DMS 273 treated with DMSO at 0.1 percent for 48 hours (cell line): ENCODE results near the gene PRSS36.
"Not testable (repeated sequence)": the region's sequence is repeated elsewhere in the genome, so short reads cannot be mapped to it uniquely, and the experiment has no call there.

Source experiments
- DNase-seq: peaks from one replicate; lab custom pipeline; 2025; lab: John Stamatoyannopoulos, UW

The PRSS36 gene

DNA sequence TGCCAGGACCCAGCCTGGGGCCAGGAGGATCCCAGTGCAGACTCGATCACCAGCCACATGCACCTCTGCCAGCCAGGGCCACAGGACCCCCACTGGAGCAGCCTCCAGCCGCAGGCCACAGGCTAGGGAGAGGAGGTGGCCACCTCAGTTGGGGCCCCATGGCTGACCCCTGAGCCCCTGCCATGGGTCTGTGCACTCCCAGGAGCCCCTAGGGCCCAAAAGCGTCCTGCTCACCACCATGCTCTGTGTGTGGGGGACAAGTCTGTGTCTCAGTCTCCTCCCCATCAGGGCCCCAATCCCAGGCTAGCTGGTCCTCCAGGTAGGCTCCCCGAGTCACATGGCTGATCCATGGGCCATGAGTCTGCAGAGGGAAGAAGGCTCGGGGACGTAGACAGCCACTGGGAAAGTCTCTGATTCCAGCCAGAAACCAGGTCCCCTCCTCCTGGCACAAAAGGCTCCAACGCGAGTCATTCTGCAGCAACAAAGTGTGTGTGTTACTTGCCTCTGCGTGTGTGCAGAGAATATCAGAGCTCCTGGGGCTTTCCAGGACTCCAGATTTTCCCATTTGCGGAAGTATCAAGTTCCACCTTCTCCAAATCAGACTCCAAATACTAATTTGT, 8.3 kb downstream of the PRSS36 start:
- peak; percentile 67 for DNase-seq

DNA sequence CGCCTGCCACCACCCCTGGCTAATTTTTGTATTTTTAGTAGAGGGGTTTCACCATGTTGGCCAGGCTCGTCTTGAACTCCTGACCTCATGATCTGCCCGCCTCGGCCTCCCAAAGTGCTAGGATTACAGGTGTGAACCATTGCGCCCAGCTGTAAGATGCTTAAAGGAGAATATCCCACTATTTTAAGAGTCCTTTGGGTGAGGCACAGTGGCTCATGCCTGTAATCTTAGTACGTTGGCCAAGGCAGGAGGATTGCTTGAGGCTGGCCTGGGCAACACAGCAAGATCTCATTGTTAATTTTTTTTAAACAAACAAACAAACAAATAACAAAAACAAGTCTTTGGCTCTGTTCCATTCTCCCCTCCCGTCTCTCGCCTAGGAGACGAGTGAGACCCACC, 8.8 kb downstream of the PRSS36 start:
- not testable (repeated sequence) for DNase-seq

DNA sequence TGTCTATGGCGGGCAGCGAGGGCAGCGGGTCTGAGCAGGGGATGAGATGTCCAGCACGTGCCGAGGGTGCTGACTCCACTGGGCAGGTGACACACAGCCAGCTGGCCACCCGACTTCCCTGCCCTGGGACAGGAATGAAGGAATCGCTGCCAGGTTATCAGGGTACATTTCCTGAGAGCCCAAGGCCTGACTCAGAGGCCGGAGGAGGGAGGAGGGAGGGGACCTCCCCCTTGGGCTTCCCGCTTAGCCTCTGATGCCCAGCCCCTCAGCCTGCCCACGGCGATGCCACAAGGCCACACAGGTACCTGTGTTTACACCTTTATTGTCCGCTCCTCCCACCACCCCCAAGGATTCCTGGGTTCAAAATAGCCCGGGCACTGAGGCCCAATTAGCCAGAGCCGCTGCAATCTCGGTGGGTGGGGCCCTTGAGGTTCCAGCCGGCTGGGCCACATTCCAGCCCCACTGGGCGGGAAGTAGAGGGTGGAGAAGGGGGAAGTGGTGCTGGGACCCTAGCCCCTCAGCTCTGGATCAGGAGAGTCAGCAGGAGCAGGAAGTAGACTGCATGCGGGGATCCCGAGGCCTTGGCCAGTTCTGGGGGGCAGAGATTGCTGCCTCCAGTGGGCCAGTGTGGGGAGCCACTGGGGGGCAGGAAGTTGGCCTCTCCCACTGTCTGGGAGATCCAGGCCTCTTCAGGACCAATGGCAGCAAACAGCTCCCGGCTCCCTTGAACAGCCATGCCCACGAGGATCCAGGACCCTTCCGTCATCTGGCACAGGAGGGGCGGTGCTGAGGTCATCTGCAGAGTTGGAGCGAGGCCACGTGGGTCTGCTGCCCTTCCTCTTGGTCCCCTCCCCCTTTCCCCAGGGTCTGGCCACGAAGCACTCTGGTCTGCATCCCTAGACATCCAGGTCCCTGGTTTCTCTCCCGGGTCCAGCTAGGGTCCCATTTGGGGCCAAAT, 11.0 kb downstream of the PRSS36 start:
- DNase-seq: no peak

DNA sequence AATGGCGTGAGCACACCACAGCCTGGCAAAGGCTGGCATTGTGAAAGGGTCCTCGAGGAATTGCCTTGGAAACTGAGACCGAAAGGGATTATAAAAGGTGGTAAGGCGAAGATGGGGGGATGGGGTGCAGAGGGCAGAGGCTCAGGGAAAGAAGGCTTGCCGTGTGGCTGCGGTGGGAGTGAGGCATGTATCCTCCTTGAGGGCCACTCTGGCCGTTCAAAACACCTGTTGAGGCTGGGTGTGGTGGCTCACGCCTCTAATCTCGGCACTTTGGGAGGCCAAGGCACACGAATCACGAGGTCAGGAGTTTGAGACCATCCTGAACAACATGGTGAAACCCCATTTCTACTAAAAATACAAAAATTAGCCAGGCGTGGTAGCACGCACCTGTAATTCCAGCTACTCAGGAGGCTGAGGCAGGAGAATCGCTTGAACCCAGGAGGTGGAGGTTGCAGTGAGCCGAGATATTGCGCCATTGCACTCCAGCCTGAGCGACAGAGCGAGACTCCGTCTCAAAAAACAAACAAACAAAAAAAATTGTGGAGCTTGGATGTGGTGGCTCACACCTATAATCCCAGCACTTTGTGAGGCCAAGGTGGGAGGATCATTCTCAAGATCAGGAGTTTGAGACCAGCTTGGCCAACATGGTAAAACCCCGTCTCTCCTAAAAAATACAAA, 12.9 kb downstream of the PRSS36 start:
- DNase-seq: not testable (repeated sequence)

DNA sequence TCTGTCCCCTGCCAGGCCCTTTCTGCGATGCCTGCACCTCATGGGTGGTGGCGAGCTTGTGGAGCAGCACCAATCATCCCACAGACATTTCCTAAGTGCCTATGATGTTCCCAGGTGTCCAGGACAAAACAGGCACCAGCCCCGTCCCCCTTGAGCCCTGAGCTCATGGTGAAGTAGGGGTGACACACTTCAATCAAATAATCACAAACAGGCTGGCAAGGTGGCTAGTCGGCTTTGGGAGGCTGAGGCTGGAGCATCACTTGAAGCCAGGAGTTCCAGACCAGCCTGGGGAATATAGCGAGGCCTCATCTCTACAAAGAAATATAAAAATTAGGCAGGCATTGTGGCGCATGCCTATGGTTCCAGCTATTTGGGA, 13.6 kb downstream of the PRSS36 start:
- no peak for DNase-seq

DNA sequence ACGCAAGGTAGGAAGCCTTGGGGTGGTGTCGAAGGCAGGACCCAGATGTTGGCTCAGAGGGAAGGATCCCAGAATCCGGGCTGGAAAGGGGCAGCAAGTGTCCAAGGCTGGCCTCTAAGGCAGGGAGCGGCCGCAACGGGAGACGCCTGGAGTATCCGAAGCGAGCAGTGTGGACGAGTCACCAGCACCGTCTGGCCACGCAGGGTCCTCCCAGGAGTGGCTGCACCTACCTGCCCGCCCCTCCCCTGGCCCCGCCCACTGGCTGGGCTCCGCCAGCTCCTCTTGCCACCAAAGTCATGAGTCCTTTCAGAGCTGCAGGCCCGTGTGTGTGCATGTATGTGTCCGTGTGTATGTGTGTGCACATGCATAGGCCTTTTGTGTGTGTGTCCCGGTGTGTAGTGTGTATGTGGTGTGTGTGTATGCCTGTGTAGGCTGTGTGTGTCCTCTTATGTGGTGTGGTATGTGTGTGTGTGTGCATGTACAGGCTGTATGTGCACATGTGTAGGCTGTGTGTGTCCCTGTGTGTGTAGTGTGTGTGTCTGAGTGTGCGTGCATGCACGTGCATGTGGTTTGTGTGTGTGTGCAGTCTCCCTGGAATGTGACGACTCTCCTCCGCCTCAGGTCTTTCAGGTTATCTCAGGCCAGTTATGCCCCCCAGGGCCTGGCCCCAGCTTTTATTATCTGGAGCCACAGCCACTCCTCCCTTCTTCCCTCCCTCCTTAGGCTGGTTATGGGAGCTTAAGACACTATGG, 14.2 kb downstream of the PRSS36 start, which contains the start of gene PRSS8:
Gene PRSS8, minus strand, starts transcription at position 193 of the 752 bp plus-strand sequence. CDS start 229 bp downstream, outside the sequence.
- no peak for DNase-seq

DNA sequence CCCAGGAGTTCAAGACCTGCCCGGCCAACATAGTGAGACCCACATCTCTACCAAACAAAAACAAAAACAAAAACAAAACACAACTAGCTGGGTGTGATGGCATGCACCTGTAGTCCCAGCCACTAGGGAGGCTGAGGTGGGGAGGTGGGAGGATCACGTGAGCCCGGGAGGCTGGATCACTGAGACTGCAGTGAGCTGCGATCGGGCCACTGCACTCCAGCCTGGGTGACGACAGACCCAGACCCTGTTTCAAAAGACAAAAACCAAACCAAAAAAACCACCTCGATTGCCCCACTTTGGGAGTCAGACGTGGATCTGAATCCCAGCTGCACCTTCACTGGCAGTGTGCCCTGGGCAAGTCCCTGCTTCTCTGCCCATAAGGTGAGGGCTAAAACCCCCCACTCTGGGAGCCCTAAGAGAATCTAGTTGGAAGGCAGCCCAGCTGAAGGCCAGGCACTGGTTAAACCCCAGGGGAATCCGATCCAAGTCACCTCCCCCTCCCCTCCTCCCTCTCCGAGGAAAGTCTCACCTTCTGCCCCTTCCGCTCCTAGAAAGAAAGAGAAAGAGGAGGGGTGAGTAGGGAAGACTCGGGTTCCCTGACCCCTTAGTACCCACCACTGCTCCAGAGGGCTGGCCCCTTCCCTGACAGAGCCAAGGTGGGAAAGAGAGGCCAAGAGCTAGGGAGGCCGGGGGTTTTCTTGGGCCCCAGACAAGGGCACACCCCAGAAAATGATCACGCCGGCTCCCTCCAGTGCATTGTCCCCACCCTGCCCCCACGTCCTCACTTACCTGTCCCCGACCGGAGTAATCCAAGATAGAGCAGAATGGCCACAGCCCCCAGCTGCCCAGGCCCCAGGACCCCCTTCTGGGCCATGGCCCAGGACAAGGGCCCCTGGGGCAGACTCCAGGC, 15.0 kb downstream of the PRSS36 start:
- peak; percentile 12 for DNase-seq

DNA sequence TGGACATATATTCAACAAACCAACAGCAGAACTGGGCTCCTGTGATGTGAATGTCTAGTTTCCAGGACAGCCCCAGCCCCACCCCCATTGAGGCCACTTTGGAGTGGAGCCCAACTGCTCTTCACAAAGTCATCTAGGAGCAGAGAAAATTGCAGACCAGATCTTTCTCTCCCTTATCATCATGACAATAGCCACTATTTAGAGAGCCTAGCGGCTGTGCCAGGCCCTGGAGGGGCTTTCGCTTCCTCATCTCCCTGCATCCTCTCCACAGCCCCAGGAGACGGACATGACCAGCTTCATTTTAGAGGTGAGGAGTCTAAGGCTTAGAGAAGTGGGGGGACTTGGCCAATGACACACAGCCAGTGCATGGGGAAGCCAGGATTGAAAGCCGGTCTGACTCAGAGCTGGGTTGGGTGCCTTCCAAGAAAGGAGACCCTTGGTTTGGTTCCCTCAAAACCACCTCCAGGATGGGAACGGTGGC, 15.7 kb downstream of the PRSS36 start:
- DNase-seq: no peak

DNA sequence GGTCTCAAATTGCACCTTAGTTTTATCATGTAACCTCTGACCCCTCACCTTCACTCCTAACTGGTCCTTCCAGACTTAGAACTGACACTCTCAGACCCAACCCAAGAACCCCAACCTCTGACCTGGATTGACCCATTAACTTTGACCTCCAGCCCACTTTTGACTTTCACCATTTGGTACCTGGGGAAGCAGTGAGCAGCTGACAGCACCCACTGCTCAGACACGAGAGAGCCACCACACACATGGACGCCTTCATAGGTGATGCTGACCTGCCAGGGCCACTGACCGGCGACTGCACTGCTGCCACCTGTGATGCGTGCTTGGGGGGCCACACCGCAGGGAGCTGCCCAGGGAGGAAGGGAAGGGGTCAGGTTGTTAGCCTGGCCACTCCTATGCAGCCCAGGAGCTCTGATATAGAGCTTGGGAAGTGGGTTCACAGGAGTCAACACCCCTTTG, 16.8 kb downstream of the PRSS36 start:
- DNase-seq: no peak

DNA sequence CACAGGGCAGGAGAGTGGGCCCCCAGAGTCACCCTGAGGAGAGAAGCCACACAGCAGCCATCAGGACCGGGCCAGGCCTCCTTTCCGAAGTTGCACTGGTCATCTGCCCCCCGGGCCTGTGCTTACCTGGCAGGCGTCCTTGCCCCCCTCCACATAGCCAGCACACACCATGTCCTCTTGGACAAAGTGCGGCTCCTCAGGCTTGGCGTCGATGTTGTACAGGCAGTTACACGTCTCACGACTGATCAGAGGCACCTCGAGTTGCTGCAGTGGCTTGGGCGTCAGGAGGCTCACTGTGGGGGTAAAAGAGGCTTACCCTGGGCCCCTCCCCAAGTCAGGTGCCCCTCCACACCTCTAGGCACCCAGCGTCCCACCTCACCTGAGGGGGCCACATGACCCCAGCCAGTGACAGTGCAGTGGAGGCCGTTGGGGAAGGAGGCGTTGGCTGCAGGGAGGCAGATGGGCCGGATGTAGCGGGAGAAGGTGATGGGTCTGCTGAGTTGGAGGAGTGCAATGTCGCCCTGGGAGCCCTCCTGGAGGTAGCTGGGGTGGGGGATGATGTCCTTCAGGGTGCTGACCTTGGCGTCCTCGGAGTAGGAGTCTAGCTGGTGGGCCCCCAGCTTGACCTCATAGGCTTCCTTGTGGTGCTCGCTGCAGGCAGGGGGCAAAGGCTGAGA, 17.4 kb downstream of the PRSS36 start:
- DNase-seq: no peak

DNA sequence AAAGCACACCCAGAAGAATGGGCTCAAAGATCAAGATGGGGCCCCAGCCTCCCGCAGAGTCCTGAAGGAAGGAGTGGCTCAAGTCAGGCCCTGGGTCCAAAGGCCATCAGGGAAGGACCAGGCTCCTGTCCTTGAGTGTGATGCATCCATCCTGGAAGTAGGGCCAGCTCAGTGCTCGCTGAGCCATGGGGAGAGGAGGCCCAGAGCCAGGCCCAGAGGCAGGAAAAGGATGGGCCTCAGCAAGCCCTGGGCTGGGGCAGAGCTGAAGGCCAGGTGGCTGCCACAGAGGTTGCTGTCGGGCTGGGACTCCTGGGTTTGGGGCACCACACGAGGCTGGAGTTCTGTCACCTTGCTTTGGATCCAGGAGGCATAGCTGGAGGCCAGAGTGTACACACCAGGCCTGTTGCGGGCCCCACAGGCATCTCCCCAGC, 18.0 kb downstream of the PRSS36 start:
- DNase-seq: no peak

DNA sequence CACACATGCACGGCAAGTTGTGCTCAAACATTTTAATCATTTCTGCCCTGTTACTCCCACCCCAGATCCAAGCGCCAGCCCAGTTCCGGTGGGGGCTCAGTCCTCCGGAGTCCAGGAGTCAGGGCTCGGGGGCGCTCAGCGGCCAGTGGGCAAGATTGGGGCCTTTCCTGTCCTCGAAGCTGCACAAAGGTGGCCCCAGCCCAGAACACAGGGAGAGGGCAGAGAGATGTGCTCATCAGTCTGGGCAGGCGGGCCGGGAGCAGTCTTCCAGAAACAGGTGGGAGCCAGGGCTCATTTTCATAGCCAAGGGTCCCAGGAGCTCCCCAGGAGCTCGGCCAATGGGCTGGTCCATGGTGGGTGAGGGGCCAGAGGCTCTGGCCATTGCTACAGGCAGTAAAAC, 18.4 kb downstream of the PRSS36 start:
- DNase-seq: no peak

DNA sequence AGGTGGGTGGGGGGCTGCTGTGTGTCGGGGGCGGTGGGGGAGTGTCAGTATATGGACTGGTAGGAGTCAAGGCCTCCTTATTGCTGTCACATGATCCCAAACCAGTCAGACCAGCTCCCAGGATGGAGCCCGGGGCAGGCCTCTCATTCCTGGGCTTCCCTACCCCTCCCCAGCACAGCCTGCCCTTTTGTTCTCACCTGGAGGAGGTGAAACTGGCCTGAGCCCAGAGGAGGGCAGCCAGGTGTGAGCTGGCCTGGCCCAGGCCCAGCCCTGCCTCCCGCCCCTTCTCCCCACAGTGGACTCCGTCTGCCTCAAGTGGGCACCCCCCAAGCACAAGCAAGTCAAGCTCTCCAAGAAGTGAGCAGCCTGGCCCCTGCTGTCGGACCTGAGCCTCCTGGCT, 19.0 kb downstream of the PRSS36 start:
- no peak for DNase-seq

DNA sequence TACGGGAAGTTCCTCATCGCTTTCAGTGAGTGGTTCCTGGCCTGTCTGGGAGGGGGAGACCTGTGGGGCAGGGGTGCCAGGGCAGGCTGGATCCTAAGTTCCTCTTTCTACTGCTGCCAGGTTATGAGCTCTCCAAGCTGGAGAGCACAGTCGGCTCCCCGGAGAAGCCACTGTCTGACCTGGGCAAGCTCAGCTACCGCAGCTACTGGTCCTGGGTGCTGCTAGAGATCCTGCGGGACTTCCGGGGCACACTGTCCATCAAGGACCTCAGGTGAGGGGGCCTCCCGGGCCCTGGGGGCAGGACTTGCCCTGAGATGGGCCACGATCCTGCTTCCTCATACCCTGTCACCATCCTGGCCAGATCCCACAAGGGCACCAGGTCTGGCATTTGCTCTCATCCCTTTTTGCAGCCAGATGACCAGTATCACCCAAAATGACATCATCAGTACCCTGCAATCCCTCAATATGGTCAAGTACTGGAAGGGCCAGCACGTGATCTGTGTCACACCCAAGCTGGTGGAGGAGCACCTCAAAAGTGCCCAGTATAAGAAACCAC, 19.5 kb downstream of the PRSS36 start:
- no peak for DNase-seq

DNA sequence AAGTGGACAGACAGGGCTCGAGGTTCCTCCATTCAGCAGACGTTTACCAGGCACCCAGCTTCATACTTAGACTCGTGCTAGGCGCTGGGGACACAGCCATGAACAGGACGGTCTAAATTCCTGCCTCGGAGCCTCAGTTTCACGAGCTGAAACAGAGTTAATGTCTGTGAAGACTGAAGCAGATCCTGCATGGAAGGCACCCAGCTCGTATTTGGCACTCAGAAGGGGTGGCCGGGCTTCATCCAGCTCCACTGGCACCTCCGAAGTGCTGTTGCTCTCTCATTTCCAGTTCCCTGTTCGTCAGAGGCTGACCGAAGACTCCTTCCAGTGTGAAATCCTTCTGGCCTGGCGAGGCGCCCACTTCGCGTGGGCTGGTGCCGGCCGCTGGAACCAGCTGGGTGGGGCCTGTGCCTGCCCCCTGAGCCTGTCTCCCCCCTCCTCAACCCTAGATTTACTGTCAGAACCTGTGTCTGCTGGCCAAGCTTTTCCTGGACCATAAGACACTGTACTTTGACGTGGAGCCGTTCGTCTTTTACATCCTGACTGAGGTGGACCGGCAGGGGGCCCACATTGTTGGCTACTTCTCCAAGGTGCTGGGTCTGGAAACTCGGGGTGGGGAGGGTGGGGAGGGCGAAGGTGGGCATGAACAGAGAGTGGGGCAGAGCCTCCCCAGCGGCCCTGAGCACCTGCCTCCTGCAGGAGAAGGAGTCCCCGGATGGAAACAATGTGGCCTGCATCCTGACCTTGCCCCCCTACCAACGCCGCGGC, 20.1 kb downstream of the PRSS36 start:
- no peak for DNase-seq

DNA sequence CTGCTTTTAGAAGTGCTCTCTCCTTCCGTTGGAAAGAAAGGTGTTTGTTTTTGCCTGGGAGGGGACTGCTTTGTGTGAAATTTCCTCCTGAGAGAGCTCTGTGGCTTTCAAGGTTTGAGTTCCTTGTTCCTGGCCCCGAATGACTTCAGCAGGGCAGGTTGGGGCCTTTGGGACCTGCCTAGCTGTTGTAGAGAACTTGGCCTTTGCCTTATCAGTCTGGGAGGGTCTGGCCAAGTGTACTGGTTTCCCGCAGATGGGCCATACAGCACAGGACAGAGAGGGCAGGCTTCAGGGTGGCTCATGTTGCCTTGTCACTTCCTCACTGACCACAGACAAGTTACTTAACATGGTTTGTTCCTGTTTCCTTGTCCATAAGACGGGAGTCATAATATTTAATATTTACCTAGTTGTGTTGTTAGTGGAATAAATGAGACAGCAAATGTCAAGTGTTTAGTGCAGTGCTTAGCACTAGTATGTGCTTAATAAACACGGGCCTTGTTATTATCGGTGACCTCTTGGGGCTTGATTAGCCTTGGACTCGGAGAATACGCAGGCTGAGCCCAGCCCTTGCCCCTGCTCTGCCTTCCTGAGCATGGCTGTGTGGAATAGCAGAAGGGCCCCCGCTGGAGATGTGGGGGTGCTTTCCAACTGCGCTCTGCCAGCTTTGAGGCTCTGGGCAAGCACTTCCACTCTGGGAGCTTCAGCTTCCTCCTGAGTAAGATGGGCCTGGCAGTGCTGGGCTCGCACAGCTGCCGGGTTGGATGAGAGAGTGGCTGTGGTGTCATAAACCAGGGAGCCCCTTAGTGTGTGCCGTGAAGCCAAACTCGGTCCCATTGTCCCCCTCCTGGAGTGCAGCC, 20.9 kb downstream of the PRSS36 start:
- DNase-seq: no peak

DNA sequence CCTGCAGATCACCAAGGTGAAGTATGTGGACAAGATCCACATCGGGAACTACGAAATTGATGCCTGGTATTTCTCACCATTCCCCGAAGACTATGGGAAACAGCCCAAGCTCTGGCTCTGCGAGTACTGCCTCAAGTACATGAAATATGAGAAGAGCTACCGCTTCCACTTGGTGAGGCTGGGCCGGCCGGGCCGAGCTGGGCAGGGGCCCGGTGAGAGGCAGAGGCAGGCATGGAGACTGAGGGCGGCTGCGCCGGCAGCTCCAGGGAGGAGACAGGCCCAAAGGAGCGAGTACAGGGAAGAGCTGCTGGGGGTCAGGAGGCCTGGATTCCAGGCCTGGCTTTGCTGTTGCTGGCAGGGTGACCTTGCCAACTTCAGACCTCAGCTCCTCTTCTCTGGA, 22.7 kb downstream of the PRSS36 start:
- no peak for DNase-seq

DNA sequence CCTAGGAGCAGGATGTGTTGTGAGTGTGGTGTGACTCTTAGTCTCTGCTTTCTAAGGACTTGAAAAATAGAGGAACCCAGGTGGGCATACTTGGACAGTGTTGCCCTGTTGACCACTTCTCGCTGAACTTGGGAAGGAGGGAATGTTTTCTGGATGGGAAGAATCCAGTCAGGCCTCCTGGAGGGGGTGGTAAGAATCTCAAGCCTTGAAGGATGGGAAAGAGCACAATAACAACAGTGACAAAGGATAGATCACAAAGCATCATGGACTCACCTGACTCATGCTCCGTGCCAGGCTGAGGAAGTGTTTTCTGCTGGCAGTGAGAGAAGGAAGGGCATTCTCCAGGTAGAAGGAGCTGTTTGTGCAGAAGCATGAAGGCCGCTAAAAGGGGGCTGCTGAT, 24.0 kb downstream of the PRSS36 start:
- no peak for DNase-seq
